ENCODE results near the gene OS9. TPM values are rescaled to one million over a fixed set of nuclear protein-coding genes. Genes with fewer than 3 reads are reported as not detected.

Gene OS9
- total RNA-seq, 4 donors from 2014 or later: 262 to 393 (median 286) TPM

DNA sequence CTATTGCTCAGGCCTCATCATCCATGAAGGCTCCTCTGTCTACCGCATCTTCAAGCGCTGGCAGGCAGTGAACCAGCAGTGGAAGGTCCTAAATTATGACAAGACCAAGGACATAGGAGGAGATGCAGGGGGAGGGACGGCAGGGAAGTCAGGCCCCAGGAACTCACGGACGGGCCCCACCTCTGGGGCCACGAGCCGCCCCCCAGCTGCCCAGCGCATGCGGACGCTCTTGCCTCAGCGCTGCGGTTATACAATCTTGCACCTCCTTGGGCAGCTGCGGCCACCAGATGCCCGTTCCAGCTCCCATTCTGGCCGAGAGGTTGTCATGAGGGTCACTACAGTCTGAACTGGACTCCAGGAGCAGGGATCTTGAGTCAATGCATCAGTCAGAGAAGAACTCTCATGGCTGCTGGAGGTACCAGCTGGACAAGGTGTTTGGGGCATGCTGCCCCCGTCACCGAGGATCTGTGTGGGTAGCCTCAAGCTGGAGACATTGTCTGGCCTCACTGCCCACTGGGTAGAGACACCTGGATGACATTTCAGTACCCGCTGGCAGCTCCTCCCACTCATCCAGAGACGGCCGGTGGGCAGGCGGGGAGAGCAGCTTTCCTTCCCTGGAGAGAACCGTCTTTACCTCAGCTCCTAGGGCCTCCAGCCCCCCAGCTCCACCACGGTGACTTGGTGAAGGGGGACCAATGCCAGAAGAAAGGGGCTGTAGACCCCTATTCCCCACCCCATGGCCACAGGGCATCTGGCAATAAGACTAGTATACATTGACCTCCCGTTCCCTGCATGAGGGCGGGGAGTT, 64.8 kb downstream of the OS9 start:
- WGBS, 2 donors: 94 to 96% methylated on average over 21 to 25 of the region's 25 CpGs
- DNase-seq: no peak
- TF ChIP-seq POLR2A (IDR thresholded peaks at IDR 0.05): no peak
- TF ChIP-seq, protein P1, sequence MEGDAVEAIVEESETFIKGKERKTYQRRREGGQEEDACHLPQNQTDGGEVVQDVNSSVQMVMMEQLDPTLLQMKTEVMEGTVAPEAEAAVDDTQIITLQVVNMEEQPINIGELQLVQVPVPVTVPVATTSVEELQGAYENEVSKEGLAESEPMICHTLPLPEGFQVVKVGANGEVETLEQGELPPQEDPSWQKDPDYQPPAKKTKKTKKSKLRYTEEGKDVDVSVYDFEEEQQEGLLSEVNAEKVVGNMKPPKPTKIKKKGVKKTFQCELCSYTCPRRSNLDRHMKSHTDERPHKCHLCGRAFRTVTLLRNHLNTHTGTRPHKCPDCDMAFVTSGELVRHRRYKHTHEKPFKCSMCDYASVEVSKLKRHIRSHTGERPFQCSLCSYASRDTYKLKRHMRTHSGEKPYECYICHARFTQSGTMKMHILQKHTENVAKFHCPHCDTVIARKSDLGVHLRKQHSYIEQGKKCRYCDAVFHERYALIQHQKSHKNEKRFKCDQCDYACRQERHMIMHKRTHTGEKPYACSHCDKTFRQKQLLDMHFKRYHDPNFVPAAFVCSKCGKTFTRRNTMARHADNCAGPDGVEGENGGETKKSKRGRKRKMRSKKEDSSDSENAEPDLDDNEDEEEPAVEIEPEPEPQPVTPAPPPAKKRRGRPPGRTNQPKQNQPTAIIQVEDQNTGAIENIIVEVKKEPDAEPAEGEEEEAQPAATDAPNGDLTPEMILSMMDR (IDR thresholded peaks at IDR 0.05): no peak
- H3K27me3 ChIP-seq: no peaks in the 10 kb centered on the region
- intact Hi-C loops (cut with DNase I): no loop called here
- H3K4me3 ChIP-seq (replicated peaks in 1 of 3): no peak overlapping the region
- no peak overlapping the region for H3K27ac ChIP-seq
- no peaks in the 10 kb centered on the region for H3K9me3 ChIP-seq
- peaks cover 9 to 10% of the 10 kb centered on the region in 2 donors for H3K36me3 ChIP-seq
- H3K4me1 ChIP-seq: peaks cover 13 to 20% of the 10 kb centered on the region in 2 donors

DNA sequence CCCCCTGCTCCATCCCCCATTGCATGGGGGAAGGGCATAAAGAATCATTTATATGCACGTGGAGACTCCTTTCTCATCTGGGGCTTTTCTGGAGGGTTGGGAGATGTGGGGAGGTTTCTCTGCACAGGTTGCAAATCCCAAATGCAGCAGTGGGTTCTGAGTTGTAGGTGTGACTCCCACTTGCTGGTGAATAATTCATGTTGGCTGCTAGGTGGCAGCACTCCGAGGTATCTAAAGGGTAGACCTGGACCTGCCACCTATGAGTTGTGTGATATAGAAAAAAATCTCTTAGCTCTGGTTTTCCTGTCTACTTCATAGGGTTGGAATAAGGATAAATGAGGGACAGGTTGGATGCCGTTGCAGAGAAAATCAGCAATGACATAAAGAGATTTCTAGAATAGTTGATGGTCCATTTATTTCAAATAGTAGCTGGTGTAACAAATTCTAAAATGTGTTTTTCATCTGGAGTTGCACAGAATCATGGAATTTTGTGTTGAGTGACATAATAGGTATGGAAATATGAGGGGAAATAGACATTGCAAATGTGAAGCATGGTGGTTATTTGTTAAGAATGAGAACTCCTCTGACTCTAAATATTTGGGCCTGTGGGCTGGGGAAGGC, 65.5 kb downstream of the OS9 start:
- H3K9me3 ChIP-seq: no peaks in the 10 kb centered on the region

DNA sequence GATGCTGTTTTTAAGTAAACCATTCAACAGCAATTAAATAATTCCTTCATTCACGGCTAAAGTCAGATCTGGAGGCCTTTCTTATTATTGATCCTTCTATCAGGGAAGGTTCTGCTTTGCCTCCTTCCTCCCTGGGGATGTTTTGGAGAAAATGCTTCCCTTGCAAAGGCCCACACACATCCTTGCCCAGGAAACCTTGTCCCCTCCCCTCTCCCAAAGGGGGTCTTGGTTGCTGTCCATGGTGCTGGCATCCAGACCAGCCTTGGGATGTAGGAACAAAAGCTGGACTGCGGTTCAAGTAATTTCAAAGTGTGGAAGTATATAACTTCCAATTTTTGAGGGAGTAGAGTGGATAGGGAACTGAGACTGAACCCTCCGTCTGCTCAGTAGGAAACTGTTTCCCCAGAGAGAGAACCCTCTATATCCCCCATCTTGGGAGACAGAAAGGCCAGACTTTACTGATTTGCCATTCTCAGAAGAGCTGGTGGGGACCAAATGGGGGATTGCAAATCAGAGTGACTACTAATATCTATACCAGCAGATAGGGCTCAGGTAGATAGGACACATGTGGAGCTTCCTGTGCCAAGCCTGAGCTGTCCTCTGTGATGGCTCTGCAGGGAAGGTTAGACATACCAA, 66.5 kb downstream of the OS9 start:
- no peak overlapping the region for H3K27ac ChIP-seq
- H3K27me3 ChIP-seq: no peaks in the 10 kb centered on the region
- H3K36me3 ChIP-seq: peaks cover 9 to 10% of the 10 kb centered on the region in 2 donors
- DNase-seq: no peak
- H3K4me1 ChIP-seq: peaks cover 22 to 23% of the 10 kb centered on the region in 2 donors
- 92 to 94% methylated on average over 3 of the region's 3 CpGs for WGBS, 2 donors
- intact Hi-C loops (cut with DNase I): no loop called here
- no peak overlapping the region for H3K4me3 ChIP-seq (replicated peaks in 1 of 3)
- H3K9me3 ChIP-seq: no peaks in the 10 kb centered on the region
- TF ChIP-seq, protein P1 (IDR thresholded peaks at IDR 0.05): no peak
- TF ChIP-seq POLR2A (IDR thresholded peaks at IDR 0.05): no peak

More for the DNA sequence above, 65.5 kb downstream of the OS9 start:
- peaks cover 13 to 15% of the 10 kb centered on the region in 2 donors for H3K4me1 ChIP-seq
- no peak overlapping the region for H3K27ac ChIP-seq
- WGBS, 2 donors: 27 to 44% methylated on average over 3 of the region's 3 CpGs
- no peaks in the 10 kb centered on the region for H3K27me3 ChIP-seq
- no peak for TF ChIP-seq POLR2A (IDR thresholded peaks at IDR 0.05)
- TF ChIP-seq, protein P1 (IDR thresholded peaks at IDR 0.05): peak in 3 of 6 experiments; percentile 34 to 56 (median 46)
- intact Hi-C loops (cut with DNase I): no loop called here
- peak; percentile 32 to 50 for DNase-seq
- H3K4me3 ChIP-seq (replicated peaks in 1 of 3): no peak overlapping the region
- peaks cover 9 to 10% of the 10 kb centered on the region in 2 donors for H3K36me3 ChIP-seq

DNA sequence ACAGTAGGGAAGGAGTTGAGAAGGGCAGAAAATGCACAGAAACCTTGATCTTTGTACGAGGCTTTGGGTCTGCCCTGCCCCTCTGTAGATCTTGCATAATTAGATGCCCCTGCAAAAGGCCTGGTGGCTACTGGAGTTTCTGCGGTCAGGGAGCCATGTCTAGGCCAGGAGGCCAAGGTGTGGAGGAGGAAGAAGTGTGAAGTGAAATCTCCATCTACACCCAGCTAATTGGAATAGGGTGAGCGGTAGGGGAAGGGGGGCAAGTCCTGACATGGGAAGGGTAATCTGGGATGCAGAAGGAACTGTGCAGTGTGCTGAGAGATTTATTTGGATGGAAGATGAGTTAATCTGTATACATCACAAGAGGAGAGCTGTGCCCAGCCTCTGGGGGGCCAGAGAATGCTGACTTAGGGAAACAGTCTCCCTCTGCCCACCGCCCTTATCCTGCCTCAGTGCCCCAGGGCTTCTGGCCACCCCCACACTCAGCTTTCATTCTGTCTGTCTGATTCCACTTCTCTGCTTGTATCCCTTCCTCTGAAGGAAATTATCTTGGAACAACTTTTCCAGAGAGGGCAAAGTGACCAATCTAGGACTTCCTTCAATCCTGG, 67.6 kb downstream of the OS9 start:
- no peak overlapping the region for H3K27ac ChIP-seq
- H3K27me3 ChIP-seq: no peaks in the 10 kb centered on the region
- peaks cover 9 to 10% of the 10 kb centered on the region in 2 donors for H3K36me3 ChIP-seq
- no peak for DNase-seq
- TF ChIP-seq, protein P1 (IDR thresholded peaks at IDR 0.05): no peak
- TF ChIP-seq POLR2A (IDR thresholded peaks at IDR 0.05): no peak
- H3K4me3 ChIP-seq (replicated peaks in 1 of 3): no peak overlapping the region
- intact Hi-C loops (cut with DNase I): no loop called here
- H3K9me3 ChIP-seq: no peaks in the 10 kb centered on the region
- 93 to 98% methylated on average over 4 of the region's 4 CpGs for WGBS, 2 donors
- peaks cover 24% of the 10 kb centered on the region in 2 donors for H3K4me1 ChIP-seq
